ENCODE measurements around the gene PUM2.

Gene PUM2

DNA sequence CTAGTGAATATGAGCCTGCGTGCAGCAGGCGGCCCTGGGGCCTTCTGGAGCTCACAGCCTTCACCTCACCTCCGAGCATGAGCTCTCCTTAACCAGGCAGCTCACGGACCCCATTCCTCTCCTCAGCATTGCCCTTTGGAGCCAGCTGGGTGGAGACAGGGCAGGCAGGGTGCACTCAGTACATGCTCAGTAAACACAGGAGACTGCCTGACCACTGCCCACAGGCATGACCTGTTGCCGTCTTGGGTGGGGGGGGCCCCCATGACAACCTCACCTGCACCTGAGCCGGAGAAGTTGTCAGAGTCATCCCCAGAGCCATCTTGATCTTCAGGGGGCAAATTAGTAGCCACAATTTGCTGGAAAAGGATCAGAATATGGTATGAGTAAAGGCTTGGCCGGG, 145.6 kb downstream of the PUM2 start:
- Histone ChIP-seq H3K4me3 (no peak overlapping the region), H3K27ac (no peak overlapping the region), H3K36me3 (peaks cover 0 to 33% (median 6%) of the 10 kb centered on the region in 11 experiments; a peak in 9 of 22 replicates), H3K27me3 (no peaks in the 10 kb centered on the region), H3K9me3 (replicated peaks in 1 of 11) (no peaks in the 10 kb centered on the region), H3K4me2 (peak overlapping the region in 1 of 11 experiments; percentile 72; a peak in 1 of 22 replicates), H3K9ac (no peak overlapping the region), H4K20me1 (no peaks in the 10 kb centered on the region), H3K4me1 (peaks cover 27 to 54% (median 48%) of the 10 kb centered on the region in 10 experiments)
- TF ChIP-seq Cebpa-rat (IDR thresholded peaks at IDR 0.05) = no peak

- H3K36me3 ChIP-seq = peaks cover 0 to 33% (median 6%) of the 10 kb centered on the region in 11 experiments; a peak in 9 of 22 replicates
- no peaks in the 10 kb centered on the region for H3K27me3 ChIP-seq
- no peak overlapping the region for H3K4me2 ChIP-seq
- H3K27ac ChIP-seq = no peak overlapping the region
- H3K4me3 ChIP-seq = no peak overlapping the region
- no peaks in the 10 kb centered on the region for H3K9me3 ChIP-seq (replicated peaks in 1 of 11)
- no peak for TF ChIP-seq Cebpa-rat (IDR thresholded peaks at IDR 0.05)
- peaks cover 22 to 40% (median 34%) of the 10 kb centered on the region in 10 experiments for H3K4me1 ChIP-seq
- no peak overlapping the region for H3K9ac ChIP-seq
- H4K20me1 ChIP-seq = no peaks in the 10 kb centered on the region
Measured at GRCh38 chr2:20203521-20204225, 147.0 kb downstream of the PUM2 start.

DNA sequence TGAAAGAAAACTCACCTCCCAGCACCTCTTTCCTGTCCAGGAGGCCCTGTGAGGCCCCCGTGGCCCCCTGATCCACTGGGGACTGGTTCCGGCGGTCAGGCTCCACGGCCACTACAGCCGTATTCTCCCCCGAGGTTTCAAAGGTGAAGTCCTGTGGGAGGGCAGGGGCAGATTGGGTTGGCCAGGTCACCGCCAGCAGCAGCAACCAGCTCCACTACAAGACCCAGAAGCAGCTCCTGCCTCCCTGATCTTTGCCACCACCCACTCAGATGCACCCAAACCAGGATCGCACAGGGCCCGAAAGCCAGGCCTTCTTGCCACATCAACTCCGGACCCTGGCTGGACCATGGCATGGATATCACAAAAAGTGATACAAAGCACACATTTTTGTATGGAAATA, 147.6 kb downstream of the PUM2 start:
- H3K27me3 ChIP-seq = no peaks in the 10 kb centered on the region
- no peak overlapping the region for H3K4me2 ChIP-seq
- no peak for TF ChIP-seq Cebpa-rat (IDR thresholded peaks at IDR 0.05)
- no peaks in the 10 kb centered on the region for H3K9me3 ChIP-seq (replicated peaks in 1 of 11)
- H4K20me1 ChIP-seq = no peaks in the 10 kb centered on the region
- H3K36me3 ChIP-seq = peaks cover 0 to 33% (median 6%) of the 10 kb centered on the region in 11 experiments; a peak in 9 of 22 replicates
- peaks cover 16 to 34% (median 28%) of the 10 kb centered on the region in 10 experiments for H3K4me1 ChIP-seq
- no peak overlapping the region for H3K4me3 ChIP-seq
- H3K9ac ChIP-seq = no peak overlapping the region
- no peak overlapping the region for H3K27ac ChIP-seq

DNA sequence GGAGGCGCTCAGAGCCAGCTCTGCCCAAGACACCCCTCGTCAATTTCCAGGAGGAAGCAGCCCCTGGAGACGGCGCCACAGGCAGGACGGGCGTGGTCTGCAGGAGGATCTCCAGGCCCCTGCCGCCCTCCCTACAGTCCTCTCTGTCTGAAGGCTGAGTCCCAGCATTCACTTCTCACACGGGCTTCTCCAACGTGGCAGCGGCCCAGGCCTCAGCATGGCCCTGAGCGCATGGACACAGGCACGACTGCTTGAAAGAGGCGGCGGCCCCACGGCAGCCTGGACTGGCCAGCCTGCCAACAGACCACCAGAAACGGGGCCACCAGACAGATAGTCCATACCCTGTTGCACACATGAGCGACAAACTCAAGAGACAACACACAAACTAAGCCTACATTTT, 149.0 kb downstream of the PUM2 start:
- H3K27ac ChIP-seq = no peak overlapping the region
- peaks cover 0 to 33% (median 6%) of the 10 kb centered on the region in 11 experiments; a peak in 9 of 22 replicates for H3K36me3 ChIP-seq
- no peak overlapping the region for H3K4me2 ChIP-seq
- no peaks in the 10 kb centered on the region for H3K27me3 ChIP-seq
- no peak overlapping the region for H3K4me3 ChIP-seq
- no peaks in the 10 kb centered on the region for H3K9me3 ChIP-seq (replicated peaks in 1 of 11)
- no peak for TF ChIP-seq Cebpa-rat (IDR thresholded peaks at IDR 0.05)
- H3K4me1 ChIP-seq = peaks cover 2 to 20% (median 14%) of the 10 kb centered on the region in 10 experiments
- H4K20me1 ChIP-seq = no peaks in the 10 kb centered on the region
- no peak overlapping the region for H3K9ac ChIP-seq

GRCh38 chr2:20200697-20201555, 149.7 kb downstream of the PUM2 start:
- no peaks in the 10 kb centered on the region for H3K27me3 ChIP-seq
- no peak for TF ChIP-seq Cebpa-rat (IDR thresholded peaks at IDR 0.05)
- peaks cover 0 to 33% (median 6%) of the 10 kb centered on the region in 11 experiments; a peak in 9 of 22 replicates for H3K36me3 ChIP-seq
- no peaks in the 10 kb centered on the region for H4K20me1 ChIP-seq
- no peak overlapping the region for H3K4me3 ChIP-seq
- H3K9ac ChIP-seq = no peak overlapping the region
- peaks cover 0 to 12% (median 6%) of the 10 kb centered on the region in 10 experiments; a peak in 11 of 20 replicates for H3K4me1 ChIP-seq
- H3K9me3 ChIP-seq (replicated peaks in 1 of 11) = no peaks in the 10 kb centered on the region
- no peak overlapping the region for H3K4me2 ChIP-seq
- H3K27ac ChIP-seq = no peak overlapping the region

- Histone ChIP-seq H3K4me2 (no peak overlapping the region), H3K4me3 (no peak overlapping the region), H4K20me1 (no peaks in the 10 kb centered on the region), H3K9me3 (replicated peaks in 1 of 11) (no peaks in the 10 kb centered on the region), H3K27me3 (no peaks in the 10 kb centered on the region), H3K9ac (no peak overlapping the region), H3K4me1 (peaks cover 0 to under 1% (median 0%) of the 10 kb centered on the region in 10 experiments; a peak in 3 of 20 replicates), H3K27ac (no peak overlapping the region), H3K36me3 (peaks cover 0 to 33% (median 6%) of the 10 kb centered on the region in 11 experiments; a peak in 9 of 22 replicates)
- no peak for TF ChIP-seq Cebpa-rat (IDR thresholded peaks at IDR 0.05)
Measured at GRCh38 chr2:20199633-20200270, 150.9 kb downstream of the PUM2 start.

DNA sequence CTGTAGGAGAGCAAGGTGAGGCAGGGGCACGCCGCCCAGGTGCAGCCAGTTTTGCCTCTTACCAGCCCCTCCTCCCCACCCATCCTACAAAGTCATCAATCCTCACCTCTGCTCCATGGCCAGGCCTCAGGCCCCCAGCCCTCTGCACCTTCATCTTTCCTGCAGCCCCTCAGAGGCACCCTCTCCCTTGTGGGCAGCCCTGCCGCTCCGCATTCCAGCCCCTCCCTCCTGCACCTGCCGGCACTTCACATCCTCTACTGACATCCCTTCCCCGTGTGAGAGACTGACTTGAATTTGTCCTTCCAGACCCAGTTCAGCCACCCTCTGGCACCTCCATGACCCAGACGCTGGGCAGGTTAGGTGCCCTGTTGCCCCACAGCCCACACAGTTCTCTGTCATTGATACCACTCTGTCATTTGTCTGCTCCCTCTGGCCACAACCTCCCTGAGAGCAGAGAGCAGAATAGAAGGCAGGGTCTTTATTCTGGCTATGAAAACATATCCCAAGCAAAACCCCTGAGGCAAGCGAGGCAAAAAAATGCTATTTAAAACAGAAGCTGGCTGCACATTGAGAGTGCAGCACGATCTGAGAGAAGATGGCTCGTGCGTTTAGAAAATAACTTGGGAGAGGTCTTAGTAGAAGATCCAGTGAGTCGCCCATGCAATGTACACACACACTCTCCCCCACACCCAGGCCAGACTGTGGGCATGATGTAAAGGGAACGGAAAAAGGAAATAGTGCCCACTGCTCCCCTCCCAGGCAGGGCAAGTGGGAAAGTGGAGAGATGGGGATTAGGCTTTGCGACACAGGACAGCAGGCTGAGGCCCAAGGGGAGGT, 151.6 kb downstream of the PUM2 start:
- peaks cover 0 to 33% (median 6%) of the 10 kb centered on the region in 11 experiments; a peak in 9 of 22 replicates for H3K36me3 ChIP-seq
- H3K9ac ChIP-seq = no peak overlapping the region
- H3K4me2 ChIP-seq = no peak overlapping the region
- H4K20me1 ChIP-seq = no peaks in the 10 kb centered on the region
- H3K4me3 ChIP-seq = no peak overlapping the region
- H3K4me1 ChIP-seq = no peaks in the 10 kb centered on the region
- no peak overlapping the region for H3K27ac ChIP-seq
- no peaks in the 10 kb centered on the region for H3K9me3 ChIP-seq (replicated peaks in 1 of 11)
- H3K27me3 ChIP-seq = no peaks in the 10 kb centered on the region
- no peak for TF ChIP-seq Cebpa-rat (IDR thresholded peaks at IDR 0.05)

All from BLaER1 treated with 17β-estradiol and CSF1 and Interleukin-3, amounts not matched to agents 10 nM and 100 nM (cell line).